CD4-positive, alpha-beta T cell treated with Interleukin-21 for 1 hour (primary cell): ENCODE results near the gene GMNN.
"Not testable (repeated sequence)": the region's sequence is repeated elsewhere in the genome, so short reads cannot be mapped to it uniquely, and the experiment has no call there.

Source experiments
- DNase-seq: peaks from one replicate; pipeline ENCODE4 v3.0.0-alpha.2; 2020

GMNN gene

DNA sequence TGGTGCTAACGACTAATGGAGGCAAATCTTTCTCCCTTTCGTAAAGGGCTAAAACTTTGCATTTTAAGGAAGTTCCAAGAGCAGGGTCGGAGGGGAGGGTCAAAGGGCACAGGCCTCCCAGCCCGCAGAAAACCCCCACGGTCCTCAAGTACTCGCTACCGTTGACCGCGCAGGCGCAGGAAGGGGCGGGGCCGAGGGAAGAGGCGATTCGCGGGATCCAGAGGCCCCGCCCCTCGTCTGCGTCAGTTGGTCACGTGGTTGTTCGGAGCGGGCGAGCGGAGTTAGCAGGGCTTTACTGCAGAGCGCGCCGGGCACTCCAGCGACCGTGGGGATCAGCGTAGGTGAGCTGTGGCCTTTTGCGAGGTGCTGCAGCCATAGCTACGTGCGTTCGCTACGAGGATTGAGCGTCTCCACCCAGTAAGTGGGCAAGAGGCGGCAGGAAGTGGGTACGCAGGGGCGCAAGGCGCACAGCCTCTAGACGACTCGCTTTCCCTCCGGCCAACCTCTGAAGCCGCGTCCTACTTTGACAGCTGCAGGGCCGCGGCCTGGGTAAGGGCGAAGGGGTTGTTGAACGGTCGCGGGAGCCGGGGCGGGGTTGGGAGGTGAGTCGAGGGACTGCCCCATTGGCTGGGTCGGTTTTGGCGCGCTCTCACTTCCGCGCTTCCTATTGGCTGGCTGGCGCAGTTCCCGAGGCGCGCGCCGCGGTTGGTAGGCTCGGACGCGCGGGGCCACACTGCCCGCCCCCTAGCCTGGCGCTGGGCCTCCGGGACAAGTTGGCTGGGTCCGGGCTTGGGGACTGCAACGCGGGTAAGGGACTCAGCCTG, at the start of gene GMNN:
GMNN (plus strand) TSS at position 242 of the 824 bp plus-strand sequence. CDS start 2,310 bp downstream, outside the sequence.
- DNase-seq, result peak; percentile 96

DNA sequence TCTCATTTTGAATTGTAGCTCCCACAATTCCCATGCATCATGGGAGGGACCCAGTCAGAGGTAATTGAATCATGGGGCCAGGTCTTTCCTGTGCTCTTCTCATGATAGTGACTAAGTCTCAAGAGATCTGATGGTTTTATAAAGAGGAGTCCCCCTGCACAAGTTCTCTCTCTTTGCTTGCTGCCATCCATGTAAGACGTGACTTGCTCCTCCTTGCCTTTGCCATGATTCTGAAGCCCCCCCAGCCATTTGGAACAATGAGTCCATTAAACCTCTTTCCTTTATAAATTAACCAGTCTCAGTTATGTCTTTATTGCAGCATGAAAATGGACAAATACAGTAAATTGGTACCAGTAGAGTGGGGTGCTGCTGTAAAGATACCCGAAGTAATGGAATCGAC, 44.1 kb upstream of the GMNN start:
- not testable (repeated sequence) for DNase-seq

DNA sequence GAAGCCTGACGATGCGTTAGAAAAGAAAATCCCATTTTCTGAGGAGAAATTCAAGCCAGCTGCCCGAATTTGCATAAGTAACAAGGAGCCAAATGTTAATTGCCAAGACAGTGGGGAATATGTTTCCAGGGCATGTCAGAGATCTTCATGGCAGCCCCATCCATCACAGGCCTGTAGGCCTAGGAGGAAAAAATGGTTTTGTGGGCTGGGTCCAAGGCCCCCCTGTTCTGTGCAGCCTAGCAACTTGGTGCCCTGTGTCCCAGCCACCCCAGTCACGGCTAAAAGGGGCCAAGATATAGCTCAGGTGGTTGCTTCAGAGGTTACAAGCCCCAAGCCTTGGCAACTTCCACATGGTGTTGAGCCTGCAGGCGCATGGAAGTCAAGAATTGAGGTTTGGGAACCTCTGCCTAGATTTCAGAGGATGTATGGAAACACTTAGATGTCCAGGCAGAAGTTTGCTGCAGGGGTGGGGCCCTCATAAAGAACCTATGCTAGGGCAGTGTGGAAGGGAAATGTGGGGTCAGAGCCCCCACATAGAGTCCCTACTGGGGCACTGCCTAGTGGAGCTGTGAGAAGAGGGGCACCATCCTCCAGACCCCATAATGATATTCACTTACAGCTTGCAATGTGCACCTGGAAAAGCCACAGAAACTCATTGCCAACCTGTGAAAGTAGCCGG, 43.1 kb upstream of the GMNN start:
- DNase-seq, result not testable (repeated sequence)

DNA sequence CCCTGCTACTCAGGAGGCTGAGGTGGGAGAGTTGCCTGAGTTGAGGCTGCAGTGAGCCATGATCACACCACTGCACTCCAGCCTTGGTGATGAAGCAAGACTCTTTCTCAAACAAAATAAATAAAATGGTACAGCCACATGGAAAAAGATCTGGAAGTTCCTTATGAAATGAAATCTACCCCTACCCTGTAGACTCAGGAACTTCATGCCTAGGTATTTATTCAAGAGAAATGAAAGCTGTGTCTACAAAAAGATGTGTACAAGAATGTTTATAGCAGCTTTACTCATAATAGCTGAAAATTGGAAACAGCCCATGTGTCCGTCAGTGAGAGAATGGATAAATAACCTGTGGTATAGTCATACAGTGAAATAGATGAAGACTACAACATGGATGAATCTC, 40.6 kb upstream of the GMNN start:
- no peak for DNase-seq

DNA sequence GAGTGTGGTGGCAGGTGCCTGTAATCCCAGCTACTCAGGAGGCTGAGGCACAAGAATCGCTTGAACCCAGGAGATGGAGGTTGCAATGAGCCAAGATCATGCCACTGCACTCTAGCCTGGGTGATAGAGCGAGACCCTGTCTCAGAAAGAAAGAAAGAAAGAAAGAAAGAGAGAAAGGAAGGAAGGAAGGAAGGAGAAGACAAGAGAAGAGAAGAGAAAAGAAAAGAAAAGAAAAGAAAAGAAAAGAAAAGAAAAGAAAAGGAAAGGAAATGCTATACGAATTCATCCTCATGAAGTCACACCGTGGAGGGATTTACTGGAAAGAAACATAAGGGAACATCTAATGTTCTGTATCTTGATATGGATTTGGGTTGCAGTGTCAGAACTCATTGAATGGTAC, 40.0 kb upstream of the GMNN start:
- not testable (repeated sequence) for DNase-seq

DNA sequence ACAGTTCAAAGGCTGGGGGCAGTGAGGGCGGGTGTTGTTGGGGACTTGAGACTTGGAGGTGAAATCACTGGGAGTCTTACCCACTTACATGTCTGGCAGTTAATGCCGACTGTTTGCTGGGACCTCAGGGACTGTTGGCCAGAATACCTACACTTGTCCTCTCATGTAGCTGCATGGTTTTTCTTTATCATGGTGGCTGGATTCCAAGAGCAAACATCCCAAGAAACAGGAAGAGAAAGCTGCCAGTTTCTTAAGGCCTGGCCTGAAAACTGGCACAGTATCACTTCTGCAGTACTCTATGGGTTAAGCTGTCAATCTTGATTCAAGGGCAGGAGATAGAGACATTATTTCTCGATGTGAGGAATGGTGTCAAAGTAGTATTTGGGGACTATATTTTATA, 36.0 kb upstream of the GMNN start:
- no peak for DNase-seq

DNA sequence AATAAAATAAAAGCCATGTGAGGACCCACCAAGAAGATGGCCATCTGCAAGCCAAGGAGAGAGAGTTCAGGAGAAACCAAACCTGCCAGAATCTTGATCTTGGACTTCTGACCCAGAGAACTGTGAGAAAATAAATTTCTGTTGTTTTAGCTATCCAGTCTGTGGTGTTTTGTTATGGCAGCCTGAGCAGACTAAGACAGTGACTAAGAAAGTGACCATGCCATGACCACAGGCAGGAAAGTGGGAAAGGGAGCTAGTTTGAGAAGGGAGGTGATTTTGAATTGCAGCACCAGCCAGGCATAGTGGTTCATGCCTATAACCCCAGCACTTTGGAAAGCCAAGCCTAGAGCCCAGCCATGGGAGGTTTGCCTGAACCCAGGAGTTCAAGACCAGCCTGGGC, 33.9 kb upstream of the GMNN start:
- DNase-seq, result no peak

DNA sequence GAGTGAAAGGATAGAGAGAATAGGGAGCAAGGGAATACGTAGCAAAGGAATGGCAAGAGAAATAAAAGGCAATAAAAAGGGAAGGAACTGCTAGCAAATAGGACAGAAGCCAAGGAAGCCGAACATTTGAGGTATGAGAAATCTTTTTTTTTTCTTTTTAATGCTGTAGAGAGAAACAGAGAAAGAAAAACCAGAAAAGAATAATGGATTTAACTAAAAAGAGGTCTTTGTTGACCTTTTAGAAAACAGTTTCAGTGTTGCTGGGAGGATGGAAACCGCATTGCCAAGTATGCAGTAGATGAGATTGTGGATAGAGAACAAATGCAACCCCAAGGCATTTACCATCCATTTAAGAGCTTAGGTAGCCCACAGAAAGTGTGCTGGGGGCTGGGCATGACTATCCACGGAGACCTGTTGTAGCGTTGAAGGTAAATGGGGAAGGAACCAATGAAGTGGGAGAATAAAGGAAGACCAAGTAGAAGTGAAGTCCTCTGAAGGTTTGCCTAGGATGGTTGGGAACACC, 32.5 kb upstream of the GMNN start:
- no peak for DNase-seq

DNA sequence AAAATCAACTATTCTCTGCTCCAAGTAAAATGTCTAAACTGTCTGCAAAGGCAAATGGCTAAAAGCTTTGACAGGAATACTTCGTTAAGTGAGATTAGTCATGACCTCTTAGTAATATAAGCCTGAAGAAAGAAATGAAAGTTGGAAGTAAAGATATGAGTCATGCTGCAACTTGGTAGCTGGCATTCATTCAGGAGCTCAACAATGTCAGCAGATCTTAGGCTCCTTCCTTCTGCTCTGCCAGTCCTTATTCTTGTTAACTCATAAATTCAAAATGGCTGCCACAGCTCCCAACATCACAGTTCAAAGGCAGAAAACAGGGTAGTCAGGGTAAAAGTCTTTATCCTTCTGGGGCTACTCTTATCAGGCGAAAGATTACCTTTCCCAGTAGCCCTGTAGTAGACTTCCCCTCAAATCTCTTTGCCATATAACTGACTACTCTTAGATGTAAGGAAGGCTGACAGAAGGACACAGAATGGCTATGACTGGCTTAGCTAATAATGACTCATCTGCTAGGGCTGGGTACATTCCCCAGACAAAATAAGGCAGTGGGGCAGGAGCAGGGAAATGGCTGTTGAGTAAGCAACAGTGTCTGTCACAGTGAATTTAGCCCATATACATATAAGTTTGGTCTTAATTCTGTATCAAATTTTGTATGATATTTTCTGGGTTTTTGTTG, 31.3 kb upstream of the GMNN start:
- DNase-seq, result no peak

DNA sequence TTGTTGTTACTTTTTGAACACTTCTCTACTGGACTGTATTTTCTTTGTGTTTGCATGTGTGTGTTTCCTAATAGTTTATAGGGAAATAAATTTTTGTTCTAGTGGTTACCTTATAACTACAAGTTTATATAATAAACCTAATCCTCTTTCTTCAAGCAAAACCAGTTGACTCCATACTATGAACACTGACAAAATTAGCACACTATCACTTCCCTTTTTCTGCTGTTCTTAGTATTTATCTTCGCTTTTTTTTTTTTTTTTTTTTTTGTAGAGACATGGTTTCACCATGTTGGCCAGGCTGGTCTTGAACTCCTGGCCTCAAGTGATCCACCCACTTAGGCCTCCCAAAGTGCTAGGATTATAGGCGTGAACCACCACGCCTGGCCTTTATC, 30.8 kb upstream of the GMNN start:
- DNase-seq, result no peak

DNA sequence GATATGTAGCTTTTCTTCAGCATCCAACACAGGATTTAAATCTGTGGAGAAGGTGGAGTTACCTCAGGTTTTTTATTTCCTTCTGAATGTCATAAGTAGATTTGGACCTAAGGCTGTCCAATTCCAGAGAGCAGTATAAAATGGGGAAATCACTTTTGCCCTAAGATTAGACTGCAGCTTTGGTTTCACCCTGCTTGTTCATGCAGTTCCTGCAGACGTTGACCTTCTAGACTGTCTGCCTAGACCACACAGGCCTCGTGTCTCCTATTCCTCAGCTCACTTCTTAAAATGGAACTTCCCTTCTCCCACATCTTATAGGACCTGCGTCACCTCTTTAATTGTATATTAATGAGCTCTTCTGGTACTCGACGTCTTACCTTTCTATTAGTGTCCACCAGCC, 29.8 kb upstream of the GMNN start:
- DNase-seq, result no peak

DNA sequence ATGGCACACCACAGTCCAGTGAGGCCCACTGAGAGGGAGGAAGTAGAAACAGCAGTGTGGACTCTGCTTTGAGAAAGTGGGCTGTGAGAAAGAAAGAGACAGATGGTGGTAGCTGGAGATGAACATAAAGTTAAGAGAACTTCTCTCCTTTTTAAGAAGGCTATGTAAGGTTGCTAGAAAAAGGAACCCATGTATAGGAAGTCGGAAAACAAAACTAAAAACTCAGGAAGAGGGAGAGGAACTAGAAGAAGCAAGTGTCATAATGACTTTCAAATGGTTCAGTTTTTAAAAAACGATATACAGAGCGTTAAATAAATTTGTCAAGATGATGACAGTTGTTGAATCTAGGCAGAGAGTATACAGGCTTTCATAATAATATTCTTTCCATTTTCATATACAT, 25.4 kb upstream of the GMNN start:
- DNase-seq, result no peak

DNA sequence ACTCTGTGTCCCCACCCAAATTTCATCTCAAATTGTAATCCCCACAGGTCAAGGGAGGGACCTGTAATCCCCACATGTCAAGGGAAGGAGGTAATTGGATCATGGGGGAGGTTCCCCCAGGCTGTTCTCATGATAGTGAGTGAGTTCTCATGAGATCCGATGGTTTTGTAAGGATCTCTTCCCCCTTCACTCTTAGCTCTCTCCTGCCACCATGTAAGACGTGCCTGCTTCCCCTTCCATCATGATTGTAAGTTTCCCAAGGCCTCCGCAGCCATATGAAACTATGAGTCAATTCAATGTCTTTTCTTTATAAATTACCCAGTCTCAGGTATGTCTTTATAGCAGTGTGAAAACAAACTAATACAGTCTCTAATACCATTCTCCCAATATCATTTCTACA, 23.9 kb upstream of the GMNN start:
- DNase-seq, result not testable (repeated sequence)

DNA sequence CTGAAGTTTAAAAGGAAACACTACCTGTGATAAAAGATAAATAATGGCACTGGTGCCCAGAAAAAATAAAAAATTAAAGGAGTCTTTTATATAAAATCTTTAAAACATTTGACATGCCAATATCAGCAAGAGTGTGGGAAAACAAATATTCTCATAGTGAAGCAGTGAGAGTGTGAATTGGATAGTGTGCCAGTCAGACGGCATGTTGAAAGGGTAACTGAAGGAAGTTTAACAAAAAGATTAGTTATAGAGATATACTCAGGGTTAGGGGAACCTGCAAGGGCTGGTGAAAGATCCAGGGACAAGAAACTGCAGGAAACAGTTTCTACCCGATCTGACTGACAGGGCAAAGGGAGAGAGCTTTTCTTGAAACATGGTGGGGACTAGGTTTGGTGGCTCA, 22.2 kb upstream of the GMNN start:
- DNase-seq, result no peak

DNA sequence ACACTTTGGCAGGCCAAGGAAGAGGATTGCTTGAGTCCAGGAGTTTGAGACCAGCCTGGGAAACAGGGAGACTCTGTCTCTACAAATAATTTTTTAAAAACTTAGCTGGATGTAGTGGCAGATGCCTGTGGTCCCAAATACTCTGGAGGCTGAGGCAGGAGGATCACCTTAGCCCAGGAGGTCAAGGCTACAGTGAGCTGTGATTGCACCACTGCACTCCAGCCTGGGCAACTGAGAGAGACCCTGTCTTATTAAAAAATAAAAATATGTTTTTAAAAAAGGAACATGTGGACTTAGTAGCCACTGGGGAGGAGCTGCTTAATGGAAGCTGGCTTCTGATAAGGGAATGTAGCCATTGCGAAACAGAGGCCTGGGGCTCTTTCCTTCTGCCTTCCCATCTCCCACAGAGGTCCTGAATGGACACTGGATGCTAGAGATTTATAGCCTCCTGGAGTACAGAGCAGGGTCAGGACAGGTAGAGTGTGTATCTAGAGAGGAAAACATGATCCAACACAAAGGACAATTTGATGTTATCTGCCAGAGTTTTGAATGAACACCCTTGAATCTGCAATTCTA, 21.7 kb upstream of the GMNN start:
- no peak for DNase-seq

DNA sequence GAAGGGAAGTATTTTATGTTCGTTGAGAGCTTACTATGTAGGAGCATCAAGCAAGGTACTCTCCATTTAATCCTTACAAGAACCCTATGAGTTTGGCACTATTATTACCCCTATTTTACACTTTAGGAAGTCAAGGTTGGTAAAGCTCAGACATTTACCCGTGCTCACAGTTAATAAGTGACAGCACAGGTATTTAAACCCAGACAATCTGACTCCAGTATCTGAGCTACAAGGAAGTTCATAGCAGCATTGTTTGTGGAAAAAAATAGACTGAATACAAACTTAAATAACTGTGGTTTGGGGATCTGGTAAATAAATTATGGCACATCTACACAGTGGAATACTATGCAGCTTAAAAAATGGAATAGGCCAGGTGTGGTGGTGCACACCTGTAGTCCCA, 21.2 kb upstream of the GMNN start:
- no peak for DNase-seq

DNA sequence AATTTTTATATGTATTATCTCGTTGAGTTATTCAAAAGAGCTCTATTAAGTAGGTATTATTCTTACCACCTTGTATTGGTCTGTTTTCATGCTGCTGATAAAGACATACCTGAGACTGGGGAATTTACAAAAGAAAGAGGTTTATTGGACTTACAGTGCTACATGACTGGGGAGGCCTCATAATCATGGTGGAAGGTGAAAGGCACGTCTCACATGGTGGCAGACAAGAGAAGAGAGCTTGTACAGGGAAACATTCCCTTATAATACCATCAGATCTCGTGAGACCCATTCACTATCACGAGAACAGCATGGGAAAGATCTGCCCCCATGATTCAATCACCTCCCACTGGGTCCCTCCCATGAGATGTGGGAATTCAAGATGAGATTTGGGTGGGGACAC, 20.4 kb upstream of the GMNN start:
- DNase-seq, result not testable (repeated sequence)

DNA sequence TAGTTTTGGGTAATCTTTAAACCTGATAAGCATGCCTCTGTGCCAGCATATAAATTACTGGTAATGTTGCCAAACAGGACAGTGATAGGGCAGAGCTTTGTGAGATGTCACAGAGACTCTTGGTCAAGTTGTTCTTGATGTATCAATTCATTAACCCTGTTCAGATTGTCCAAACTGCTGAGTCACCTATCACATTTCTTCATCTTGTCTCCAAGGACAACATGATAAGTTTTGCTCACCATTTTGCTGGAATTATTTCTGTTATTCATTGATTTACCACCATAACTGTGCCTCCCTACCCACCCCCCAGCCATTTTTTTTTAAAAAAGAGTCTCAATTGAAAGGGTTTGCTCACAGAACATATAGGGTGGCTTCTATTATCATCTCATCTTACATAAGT, 19.5 kb upstream of the GMNN start:
- no peak for DNase-seq

DNA sequence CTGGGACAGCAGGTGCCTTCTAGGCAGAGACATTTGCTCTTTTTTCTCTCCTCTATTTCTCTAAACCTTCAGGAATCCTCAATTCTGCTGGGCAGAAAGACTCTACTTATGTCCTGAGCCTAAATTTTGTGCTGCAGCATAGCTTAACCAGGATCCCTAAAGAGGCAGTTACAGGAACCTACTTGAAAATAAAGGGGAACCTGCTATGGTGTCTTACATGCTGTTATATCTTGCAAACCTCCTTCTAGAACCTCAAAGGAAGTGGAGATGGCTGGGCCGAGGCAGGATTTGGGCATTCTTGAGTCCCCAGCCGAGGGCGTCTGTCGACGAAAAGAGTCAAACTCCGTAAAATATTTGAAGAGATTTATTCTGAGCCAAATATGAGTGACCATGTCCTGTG, 17.1 kb upstream of the GMNN start:
- no peak for DNase-seq

DNA sequence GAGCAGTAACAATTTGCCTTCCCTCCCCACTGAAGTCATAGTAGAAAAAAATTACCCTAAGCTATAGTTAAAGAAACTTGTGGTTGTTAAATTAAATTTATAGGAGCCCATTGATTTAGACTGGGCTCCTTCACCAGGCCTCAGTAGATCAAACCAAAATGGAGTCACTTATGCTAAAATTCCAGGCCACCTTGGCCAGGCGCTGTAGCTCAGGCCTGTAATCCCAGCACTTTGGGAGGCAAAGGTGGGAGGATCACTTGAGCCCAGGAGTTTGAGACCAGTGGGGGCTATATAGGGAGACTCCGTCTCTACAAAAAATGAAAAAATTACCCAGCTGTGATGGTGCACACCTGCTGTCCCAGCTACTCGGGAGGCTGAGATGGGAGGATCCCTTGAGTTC, 15.0 kb upstream of the GMNN start:
- DNase-seq, result no peak

DNA sequence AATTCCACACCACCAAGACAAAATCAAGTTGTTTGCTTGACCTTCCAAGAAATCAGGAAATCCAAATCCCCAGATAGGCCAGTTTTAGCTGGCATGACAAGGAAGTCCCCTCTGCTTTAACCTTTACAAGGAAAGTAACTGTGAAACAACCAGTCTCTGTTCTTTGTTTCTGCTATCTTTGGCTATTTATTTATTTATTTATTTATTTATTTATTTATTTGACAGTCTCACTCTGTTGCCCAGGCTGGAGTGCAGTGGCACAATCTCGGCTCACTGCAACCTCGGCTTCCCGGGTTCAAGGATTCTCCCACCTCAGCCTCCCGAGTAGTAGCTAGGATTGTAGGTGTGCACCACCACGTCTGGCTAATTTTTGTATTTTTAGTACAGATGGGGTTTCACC, 14.5 kb upstream of the GMNN start:
- no peak for DNase-seq

DNA sequence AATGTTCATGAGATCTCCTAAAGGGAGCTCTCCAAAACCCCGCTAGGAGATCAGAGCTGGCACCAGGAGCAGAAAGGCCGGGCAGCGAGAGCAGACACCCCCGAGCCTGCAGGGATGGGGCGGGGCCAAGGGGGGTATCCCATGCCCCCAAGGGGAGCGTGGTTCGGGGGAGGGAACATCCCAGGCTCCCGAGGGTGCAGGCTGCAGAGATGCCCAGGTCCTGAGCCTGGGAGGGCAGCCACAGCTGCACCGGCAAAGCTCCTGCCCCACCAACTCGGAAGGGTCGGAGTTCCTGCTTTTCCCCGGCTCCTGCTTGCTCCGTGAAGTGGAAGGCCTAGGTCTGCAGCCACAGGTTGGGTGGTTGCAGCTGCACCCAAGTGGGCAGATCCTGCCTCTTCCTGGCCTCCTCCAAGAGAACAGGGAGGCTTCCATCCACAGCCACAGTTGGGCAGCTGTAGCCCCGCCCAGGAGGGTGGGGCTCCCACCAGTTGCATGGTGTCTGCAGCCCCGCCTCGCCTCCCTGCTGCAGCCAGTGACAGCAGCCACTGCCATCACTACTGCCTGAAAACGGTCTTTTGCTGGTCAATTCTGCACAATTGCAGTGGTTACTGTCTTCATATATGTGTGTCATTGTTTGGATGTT, 13.4 kb upstream of the GMNN start:
- no peak for DNase-seq

DNA sequence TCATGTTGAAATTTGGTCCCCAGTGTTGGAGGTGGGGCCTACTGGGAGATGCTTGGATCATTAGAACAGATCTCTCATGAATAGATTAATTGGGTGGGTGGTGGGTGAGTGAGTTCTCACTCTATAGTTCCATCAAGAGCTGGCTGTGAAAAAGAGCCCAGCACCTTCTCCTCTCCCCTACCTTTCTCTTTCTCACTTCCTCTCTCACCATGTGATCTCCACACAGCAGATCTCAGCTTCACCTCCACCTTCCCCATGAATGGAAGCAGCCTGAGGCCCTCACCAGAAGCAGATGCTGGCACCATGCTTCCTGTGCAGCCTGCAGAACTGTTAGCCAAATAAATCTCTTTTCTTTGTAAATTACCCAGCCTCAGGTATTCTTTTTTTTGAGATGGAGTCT, 12.9 kb upstream of the GMNN start:
- DNase-seq, result no peak
